HS-5 (cell line): ENCODE results near the gene LOX.
"Not testable (repeated sequence)": the region's sequence is repeated elsewhere in the genome, so short reads cannot be mapped to it uniquely, and the experiment has no call there.

Source experiments
- DNase-seq: peaks from one replicate; pipeline ENCODE4 v3.0.0-alpha.2; 2012; ENCODE audit warnings: low read depth

LOX gene

DNA sequence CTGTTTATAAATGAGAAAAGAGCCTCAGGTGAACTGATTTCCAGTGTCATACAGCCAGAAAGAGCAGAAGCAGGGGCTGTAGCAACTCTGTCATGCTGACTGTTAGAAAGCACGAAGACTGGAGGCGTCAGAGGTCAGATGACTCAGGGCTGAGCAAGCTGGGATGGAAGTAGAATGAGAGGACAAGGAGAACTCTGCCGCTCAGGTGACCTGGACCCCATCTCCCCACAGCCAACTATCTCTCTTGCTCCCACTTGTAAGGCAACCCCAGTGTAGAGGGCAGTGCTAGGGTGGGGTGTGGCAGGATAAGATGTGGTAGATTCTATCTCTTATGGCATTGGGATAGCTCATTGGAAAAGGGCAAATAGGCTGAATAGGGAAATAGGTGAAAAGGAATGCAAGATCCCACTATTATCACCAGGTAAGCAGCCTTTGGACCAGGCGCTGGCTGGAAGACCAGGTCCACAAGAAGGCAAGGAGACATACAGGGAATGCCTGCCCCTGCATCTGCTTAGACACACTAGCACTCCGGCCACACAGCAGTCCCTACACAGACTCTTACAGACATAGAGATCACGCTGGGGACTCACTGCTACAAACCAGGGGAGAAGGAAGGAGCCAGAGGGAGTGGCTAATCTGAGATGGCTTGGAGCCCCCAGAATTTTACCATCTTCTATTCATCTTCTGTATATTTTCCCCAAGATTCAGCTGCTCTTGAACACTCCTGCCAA is 21.2 kb upstream of the LOX start:
- DNase-seq: no peak

DNA sequence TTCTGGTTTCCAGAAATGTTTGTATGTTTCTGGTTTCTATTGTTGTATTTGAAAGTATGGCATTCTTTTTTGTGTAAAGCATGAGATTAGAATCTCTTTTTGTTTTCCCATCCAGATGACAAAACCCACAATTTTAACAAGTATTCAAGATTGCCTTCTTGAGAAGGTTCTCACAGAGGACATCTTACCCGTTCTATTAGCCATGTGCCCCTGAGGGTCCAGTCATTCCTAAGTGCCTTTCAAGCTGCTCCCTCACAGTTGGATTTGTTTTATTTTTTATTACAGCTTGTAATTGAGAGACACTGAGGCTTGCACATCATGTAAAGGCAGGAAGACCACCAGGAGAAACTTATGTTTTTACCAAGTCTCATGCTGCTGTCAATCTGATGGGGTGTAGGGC is 19.3 kb upstream of the LOX start:
- DNase-seq: no peak

DNA sequence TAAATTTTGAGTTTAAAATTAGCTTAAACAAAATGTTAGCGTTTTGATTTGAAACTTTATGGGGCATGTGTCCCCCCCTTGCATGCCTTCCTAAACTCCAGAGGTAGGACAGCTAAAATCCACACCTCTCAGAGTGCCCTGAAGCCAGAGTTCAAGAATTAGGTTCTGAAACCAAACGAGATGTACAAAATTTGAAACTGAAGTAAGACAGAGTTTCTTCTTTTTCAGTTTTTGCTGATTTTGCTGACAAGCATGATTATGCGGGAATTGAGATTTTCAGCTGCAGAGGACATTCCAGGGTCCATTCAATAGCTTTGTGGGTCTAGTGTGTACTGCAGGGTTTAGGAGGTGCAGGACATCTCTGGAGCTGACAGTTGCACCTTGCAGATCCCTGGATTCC is 17.1 kb upstream of the LOX start:
- DNase-seq: no peak

DNA sequence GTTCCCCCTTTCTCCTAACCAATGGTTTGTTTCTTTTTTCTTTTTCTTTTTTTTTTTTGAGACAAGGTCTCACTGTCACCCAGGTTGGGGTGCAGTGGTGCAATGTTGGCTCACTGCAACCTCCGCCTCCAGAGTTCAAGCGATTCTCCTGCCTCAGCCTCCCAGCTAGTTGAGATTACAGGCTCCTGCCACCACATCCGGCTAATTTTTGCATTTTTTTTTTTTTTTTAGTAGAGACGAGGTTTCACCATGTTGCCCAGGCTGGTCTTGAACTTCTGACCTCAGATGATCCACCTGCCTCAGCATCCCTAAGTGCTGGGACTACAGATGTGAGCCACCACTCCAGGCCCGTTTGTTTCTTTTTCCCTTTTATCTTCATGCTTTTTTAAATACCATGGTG is 16.2 kb upstream of the LOX start:
- not testable (repeated sequence) for DNase-seq

DNA sequence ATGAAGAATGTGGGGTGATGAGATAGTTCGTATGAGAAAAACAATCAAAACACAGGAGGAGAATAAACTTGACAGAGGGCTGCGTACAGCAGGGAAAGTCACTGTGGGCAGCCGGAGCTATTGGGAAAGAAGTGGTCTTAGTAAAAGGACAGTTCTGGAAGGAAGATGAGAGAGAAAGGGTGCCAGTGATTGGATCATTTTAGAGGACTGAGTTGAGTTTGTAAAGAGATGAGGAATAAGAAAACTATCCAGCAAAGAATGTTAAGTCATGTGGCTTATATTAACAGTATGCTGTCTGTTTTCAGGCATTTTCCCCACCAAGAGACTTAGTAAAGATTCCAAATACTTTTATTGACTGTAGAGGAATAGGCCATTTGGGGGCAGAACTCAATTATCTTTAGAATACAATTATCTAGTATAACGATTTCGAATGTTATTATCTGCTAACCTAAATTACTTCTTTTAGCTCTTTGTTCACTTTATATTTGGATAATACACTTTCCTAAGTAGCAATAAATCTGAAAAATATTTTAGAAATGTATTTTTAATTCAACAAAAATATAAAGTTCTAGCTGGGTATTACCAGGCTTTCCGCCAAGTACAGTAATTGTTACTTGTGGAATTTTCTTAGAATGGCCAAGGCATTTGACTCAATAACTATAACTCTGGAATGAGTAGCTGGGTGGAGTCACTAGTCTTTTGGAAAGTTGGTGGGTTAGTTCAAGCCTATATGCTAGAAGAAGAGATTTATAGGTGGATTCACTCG is 15.5 kb upstream of the LOX start:
- peak; percentile 86 for DNase-seq

DNA sequence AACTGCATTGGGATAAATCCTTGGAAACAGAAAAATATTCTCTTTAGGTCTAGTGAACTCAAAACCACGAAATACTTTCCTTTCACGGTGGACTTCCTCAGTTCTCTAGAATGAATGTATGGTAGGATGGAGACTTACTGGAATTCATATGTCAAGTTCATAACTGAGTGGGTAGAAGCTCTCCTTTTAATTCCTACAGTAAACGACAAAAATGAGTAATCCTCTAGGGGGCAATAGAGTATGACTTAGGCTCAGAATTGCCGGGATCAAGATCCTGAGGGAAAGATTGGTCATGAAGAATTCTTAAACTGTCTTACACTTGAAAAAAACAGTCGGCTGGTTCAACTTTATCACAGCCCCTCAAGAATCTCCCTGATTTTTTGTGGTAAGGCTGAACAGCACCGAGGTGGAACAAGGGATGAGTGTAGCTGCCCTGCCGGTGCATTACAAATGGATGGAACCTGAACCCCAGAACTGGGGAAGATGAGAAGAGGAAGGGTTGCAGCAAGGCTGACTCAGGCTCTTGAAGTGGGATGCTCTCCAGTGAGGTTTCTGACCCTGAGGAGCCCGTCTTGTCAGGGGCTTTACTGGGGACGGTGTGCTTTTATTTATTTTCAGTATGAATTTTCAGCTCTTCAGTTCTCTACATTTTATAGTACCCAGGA is 14.0 kb upstream of the LOX start:
- DNase-seq: no peak

DNA sequence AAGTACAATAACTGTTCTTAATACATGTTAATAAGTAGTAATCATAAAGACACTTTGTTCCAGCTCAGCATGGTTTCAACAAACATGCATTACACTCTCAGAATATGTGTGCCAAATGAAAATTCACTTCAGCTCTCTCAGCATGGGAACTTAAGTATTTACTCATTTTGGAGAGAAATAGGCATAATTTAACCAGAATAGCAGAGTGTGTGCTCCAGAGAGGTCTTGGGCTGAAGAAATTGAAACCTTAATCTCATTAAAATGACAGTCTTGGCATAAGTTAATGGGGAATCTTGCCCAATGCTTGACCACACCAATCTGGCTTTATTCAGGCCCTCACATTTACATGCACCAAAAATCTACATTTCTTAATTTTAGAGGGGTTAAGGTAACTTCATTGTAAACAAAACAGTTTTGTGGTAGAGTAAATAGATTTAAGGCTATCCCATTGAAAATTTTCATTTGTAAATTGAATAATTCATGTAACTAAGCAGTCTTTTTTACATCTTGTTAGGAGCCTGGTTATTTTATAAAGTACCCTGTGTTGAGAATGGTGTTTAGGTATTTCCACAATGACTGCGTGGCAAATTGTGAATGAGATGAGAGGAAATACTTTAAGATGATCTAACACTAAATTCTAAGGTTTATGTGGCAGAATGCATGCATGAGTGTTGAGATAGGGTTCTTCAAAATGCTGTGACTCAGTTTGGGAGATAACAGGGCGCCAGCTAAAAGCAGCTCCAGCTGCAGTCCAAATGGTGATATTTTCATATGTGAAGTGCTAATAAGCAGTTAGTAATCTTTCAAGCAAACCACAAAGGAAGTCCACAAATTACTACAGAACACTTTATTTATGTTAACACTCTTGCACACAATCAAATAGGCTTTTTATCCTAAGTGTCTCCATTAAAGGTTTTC is 11.3 kb upstream of the LOX start:
- DNase-seq: peak; percentile 78

DNA sequence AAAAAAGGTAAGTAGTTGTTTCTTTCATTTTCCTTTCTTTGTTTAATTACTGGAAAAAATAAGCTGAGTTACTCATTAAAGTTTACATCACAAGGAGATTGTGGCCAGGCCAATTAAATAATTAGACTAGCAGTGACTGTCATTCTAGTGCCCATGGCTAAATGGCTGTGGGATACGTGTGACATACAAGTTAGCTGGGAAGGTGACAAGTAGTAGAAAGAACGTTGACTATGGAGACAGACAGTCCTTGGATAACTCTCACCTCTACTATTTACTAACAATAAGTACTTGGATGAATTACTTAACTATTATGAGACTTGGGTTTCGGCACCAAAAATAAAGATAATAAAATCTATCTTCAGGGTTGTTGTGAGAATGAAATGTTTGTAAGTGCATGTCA is 7.0 kb upstream of the LOX start:
- DNase-seq: no peak

DNA sequence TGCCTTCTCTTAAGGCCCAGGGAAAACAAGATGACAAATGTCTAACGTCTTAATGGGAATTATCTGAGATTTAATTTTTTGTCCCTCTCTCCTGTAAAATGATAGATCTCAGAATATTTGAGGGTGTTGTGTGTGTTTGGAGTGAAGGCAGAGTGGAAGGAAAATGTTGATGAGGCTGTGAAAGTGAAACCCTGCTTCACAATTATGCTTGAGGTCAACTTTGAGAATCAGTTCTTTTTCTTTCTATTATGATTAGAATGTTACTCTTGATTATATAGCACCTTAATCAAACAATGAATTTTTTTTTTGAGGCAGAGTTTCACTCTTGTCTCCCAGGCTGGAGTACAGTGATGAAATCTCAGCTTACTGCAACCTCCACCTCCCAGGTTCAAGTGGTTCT is 5.5 kb upstream of the LOX start:
- DNase-seq: no peak

DNA sequence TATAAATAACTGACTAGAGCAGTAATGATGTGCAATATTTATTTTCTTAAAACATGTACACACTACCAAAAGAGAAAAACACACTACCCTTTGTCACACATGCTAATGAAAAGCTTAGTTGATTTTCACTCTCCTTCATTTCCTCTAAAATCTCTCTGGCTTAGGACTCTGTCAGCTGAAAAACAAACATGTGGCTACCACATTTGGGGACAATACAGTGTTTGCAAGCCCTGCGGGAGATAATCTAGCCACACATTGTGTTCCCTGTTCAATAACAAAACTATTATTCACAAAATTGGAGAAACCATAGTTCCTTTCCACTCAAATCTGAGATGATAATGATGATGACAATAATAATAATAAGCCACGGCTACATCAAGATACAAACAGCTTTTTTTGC is 3.5 kb upstream of the LOX start:
- DNase-seq: no peak

DNA sequence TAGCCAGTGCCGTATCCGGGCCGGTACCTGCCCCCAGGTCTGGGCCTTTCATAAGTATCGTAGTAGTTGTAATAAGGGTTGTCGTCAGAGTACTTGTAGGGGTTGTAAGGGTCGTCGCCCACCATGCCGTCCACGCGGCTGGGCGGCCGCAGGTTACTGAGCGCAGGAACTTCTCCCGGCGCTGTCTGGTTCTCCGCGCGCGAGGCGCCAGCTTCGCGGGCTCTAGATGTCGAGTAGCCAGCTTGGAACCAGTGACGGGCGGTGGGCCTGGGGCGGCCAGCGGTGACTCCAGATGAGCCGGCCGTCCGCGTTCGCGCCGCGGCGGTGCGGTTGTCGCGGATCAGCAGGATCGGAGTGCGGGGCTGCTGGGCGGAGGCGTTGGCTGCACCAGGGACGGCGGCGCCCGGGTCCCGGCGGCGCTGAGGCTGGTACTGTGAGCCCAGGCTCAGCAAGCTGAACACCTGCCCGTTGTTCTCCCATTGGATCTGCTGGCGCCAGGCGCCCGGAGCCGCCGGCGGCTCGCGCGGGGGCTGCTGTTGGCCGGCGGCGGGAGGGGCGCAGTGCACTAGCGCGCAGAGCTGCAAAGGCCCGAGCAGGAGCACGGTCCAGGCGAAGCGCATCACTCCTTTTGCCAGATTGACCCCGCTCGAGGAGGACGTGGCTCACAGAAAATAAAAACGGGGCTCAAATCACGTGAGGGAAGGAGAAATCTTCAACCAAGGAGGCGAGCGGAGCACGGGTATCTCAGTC is 518 bp downstream of the LOX start:
- no peak for DNase-seq

DNA sequence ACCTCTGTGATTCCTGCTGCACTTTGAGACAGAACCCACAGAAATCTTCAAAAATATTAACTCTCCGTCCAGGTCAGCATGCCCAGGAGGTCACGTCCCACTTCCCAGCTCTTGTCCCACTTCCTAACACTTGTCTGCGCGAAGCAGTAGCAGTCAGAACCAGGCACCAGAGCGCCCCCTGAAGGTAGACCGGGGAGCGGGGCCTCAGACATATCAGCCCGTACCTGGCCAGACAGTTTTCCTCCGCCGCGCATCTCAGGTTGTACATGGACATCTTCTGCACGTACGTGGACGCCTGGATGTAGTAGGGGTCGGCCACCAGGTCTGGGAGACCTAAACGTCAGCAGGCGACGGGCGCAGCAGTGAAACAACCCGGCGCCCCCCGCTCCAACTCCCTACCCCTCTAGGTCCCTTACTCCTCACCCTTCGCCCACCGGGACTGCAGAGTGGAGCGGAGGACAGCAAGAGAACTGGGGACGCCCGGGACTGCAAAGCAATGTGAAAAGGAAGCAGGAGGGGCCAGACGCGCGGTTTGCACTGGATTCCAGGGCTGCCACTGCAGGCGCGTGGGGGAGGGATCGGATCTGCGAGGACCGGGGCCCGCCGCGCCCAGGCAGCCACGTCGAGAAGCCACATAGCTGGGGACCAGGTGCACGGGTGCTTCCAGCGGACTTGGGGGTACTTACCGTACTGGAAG is 1.2 kb downstream of the LOX start:
- DNase-seq: no peak

DNA sequence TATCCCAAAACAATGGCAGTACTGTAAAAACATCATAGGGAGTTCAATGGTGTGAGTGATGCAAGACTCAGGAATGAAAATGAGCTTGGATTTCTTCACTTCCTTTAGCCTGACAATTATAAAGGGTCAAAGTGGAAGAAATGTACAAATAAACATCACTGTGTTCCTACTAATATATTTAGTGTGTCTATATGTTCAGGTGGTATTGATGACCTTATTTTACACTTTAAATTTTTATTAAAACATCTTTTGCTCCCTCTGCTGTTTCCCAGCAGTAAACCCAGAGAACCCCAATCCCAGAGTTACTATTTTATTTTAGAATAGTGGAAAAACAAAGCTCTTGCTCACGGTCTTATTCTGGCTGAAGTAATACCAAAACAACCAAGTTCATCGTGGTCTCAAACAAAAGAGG is 2.0 kb downstream of the LOX start:
- no peak for DNase-seq

DNA sequence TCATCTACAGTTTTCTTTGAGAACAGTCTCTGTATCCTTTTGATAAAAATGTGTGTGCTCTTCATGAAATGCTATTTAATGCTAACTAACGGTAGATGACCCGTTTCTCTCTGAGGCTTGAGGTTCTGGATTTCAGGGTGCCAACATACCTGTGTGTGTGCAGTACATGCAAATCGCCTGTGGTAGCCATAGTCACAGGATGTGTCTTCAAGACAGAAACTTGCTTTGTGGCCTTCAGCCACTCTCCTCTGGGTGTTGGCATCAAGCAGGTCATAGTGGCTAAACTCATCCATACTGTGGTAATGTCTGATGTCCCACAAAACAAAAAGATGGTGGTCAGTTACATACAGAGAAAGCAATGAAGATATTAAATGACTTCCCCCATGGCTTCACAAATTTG is 4.2 kb downstream of the LOX start:
- no peak for DNase-seq

DNA sequence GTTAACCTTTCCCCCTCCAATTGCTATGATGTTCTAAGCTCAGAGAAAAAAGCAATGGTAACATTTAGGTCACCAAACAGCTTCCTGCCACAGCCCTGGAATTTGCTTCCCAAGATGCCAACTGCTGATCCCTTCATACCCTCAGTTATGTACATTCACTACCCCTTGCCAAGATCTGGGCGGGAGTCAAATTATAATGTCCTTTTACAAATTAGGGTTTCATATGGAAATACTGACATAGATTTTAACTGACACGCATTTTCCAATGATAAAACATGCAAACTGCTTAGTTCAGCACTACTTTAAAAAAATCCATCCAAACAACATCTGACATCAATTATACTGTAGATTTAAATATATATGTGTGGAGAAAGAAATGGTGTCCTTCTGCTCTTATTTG is 5.0 kb downstream of the LOX start:
- DNase-seq: no peak

DNA sequence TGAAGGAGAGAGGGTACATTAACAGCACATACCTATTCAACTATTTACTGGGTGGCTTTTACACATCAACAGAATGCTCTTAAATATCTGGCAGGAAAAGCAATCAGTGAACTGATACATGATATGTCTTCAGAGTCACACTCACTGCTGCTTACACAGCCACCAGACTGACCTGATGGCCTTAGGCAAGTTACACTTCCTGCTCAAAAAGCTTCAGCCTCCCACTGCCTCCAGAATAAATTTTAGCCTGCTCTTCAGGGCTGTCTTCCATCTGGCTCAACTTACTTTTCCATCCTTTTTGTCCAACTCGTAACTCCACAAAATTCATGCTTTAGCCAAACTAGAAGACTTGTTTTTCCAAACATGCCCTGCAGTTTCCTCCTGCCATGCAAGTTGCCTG is 10.7 kb downstream of the LOX start:
- DNase-seq: no peak

DNA sequence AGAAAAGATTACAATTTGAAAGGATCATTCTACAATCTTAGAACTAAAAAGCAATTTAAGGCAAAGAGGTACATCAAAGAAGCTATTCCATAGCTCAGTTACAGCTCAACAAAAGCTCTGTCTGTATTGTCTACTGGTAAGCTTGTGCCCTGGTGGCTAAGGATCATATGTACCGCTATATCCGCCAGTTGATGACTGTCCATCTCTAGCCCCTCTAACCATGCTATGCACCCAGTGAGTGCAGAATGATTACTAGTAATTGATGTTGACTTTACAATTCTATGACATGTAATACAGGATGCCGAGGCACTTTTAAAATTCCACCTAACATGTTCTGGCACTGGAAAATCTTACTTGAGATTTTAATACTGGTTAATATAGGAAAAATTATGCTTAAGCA is 13.1 kb downstream of the LOX start:
- DNase-seq: no peak

DNA sequence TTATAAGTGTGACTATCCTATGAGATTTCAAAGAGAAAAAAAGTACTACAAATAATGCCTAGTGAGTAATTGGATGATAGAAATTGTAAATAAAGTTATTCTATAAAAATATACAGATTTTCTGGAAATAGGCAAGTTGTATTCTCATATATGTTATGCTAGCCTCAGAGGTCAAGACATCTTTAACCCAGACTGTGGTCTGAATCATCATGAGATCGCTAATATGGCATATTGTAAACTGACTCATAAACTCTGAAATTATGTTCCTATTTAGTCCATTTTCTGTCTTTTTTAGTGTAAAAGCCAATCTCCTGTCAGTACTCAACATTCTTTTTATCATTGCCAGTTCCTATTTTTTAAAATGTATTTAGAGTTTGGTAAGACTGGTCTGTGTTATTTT is 14.2 kb downstream of the LOX start:
- DNase-seq: peak; percentile 47

DNA sequence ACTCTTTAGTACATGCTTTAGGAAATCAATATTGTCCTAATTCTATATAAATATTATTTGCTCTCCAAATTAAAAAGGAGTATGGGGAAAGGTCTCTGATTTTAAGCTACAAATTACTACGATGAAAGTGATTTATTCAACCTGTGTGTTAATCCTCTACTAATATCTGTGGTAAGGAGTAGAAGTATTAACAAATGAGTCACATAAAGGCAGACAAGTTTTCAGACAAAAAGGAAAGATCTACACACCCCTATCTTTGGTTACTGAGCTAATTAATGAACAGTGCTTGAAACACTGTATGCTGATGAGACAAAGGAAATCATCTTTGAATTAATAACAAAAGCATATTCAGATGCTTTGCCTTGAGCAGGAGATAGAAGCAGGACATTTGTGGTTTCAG is 15.9 kb downstream of the LOX start:
- no peak for DNase-seq

DNA sequence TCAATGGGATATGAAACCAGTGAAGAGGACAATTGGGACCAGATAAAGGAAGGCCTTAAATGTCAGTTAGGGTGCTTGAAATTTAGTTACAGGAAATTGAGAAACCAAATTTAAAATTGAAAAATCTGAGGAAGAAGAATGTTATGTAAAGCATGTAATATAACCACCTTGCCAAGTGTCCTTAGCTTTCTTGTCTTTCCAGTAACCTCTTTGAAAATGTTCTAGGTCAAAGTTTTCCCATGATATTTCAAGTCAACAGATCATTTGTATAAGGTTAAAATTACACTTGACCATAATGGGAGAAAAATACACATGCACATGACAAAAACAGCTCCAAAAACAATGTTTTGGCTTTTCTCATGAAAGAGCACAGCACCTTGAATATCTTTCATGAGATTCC is 21.1 kb downstream of the LOX start:
- no peak for DNase-seq

DNA sequence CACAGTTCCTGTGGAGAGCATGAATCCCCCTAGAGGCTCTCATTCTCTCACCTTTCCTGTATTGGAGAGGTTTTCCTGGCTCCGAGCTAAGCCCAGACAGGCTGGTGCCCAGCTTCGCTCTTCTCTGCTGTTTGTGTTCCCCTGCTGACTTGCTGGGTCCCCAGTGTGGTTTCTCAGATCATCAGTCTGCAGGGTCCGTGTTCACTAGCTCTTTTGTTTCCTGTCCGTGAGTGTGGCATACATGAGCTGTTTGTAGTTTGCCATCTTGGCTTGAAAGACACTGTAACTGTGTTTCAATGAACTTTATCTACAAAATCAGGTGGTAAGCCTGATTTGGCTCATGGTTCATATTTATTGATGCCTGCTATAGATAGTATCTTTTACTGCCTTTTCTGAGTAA is 23.8 kb downstream of the LOX start:
- no peak for DNase-seq
